ENCODE data around the gene ELOVL2.
"Not testable (repeated sequence)": the region's sequence is repeated elsewhere in the genome, so short reads cannot be mapped to it uniquely, and the experiment has no call there.

Gene ELOVL2

GRCh38 chr6:11043961-11044711 lies at the start of gene ELOVL2:
Gene ELOVL2, minus strand, starts transcription at chr6:11044305. Its CDS starts 75 bp downstream, at chr6:11044230.
- peak within 1 kb of the TSS; percentile 62 to 91 (median 79); a peak in 21 of 22 replicates for H3K9ac ChIP-seq
- H3K36me3 ChIP-seq, result no peaks in the 10 kb centered on the region
- H4K20me1 ChIP-seq, result 0 out of 22 replicates have a peak, but pooled peaks cover 0 to 5% (median 0%) of the 10 kb centered on the region in 11 experiments
- H3K4me1 ChIP-seq, result peaks cover 11 to 36% (median 24%) of the 10 kb centered on the region in 10 experiments
- peak within 1 kb of the TSS; percentile 68 to 94 (median 88) for H3K4me3 ChIP-seq
- H3K4me2 ChIP-seq, result peak within 1 kb of the TSS; percentile 73 to 99 (median 93)
- peak within 1 kb of the TSS in 8 of 11 experiments; percentile 62 to 84 (median 80); a peak in 17 of 22 replicates for H3K27ac ChIP-seq
- no peaks in the 10 kb centered on the region for H3K9me3 ChIP-seq (replicated peaks in 1 of 11)
- peaks cover 0 to 27% (median 0%) of the 10 kb centered on the region in 11 experiments; a peak in 8 of 22 replicates for H3K27me3 ChIP-seq
- no peak for TF ChIP-seq Cebpa-rat (IDR thresholded peaks at IDR 0.05)

- H3K4me1 ChIP-seq, result peaks cover 25 to 37% (median 36%) of the 10 kb centered on the region in 10 experiments
- H3K9me3 ChIP-seq (replicated peaks in 1 of 11), result peaks cover 0 to 2% (median 0%) of the 10 kb centered on the region in 11 experiments; a peak in 2 of 22 replicates
- H4K20me1 ChIP-seq, result peaks cover 0 to 35% (median 13%) of the 10 kb centered on the region in 11 experiments; a peak in 10 of 22 replicates
- H3K9ac ChIP-seq, result peak overlapping the region; percentile 90 to 97 (median 95)
- H3K27me3 ChIP-seq, result no peaks in the 10 kb centered on the region
- H3K4me2 ChIP-seq, result peak overlapping the region; percentile 67 to 93 (median 85)
- H3K4me3 ChIP-seq, result peak overlapping the region; percentile 73 to 94 (median 80)
- H3K27ac ChIP-seq, result peak overlapping the region; percentile 90 to 98 (median 96)
- no peak for TF ChIP-seq Cebpa-rat (IDR thresholded peaks at IDR 0.05)
- H3K36me3 ChIP-seq, result peaks cover 5 to 21% (median 15%) of the 10 kb centered on the region in 11 experiments; a peak in 16 of 22 replicates
These were observed 49.2 kb upstream of the ELOVL2 start for GRCh38 chr6:11093376-11093625.

- peaks cover 5 to 17% (median 12%) of the 10 kb centered on the region in 11 experiments; a peak in 16 of 22 replicates for H3K36me3 ChIP-seq
These were observed 48.7 kb upstream of the ELOVL2 start for GRCh38 chr6:11092668-11093375.

DNA sequence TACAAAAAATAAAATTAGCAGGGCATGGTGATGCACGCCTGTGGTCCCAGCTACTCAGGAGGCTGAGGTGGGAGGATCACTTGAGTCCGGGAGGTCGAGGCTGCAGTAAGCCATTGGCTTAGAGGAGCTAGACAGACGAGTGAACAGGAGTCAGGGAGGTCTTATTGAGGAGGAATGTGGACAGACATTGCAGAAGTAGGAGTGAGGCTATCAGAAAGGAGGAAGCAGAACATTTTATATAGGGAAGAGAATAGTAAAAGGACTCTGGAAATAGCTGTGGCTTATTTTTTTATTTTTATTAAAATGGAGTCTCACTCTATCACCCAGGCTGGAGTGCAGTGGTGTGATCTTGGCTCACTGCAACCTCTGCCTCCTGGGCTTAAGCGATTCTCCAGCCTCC lies 47.0 kb upstream of the ELOVL2 start:
- H3K36me3 ChIP-seq, H3K9ac ChIP-seq, H3K27me3 ChIP-seq, H3K4me3 ChIP-seq, H3K27ac ChIP-seq: not testable (repeated sequence)
- Histone ChIP-seq H3K4me2 (peak overlapping the region in 3 of 11 experiments; percentile 3 to 50 (median 34); a peak in 5 of 22 replicates), H4K20me1 (peaks cover 0 to 14% (median 10%) of the 10 kb centered on the region in 11 experiments; a peak in 9 of 22 replicates), H3K4me1 (peaks cover 22 to 34% (median 32%) of the 10 kb centered on the region in 10 experiments), H3K9me3 (replicated peaks in 1 of 11) (peaks cover 6 to 15% (median 9%) of the 10 kb centered on the region in 11 experiments; a peak in 16 of 22 replicates)

More at GRCh38 chr6:11092668-11093375, 48.7 kb upstream of the ELOVL2 start:
- peak overlapping the region; percentile 90 to 97 (median 95) for H3K9ac ChIP-seq
- TF ChIP-seq Cebpa-rat (IDR thresholded peaks at IDR 0.05), result no peak
- peak overlapping the region; percentile 73 to 94 (median 80) for H3K4me3 ChIP-seq
- H4K20me1 ChIP-seq, result peaks cover 0 to 31% (median 13%) of the 10 kb centered on the region in 11 experiments; a peak in 10 of 22 replicates
- H3K9me3 ChIP-seq (replicated peaks in 1 of 11), result peaks cover 0 to 5% (median 0%) of the 10 kb centered on the region in 11 experiments; a peak in 2 of 22 replicates
- peaks cover 25 to 37% (median 36%) of the 10 kb centered on the region in 10 experiments for H3K4me1 ChIP-seq
- no peaks in the 10 kb centered on the region for H3K27me3 ChIP-seq
- peak overlapping the region; percentile 67 to 93 (median 85) for H3K4me2 ChIP-seq
- H3K27ac ChIP-seq, result peak overlapping the region; percentile 90 to 98 (median 96)

GRCh38 chr6:11089695-11090094 lies 45.6 kb upstream of the ELOVL2 start:
- H3K9me3 ChIP-seq (replicated peaks in 1 of 11), result peaks cover 6 to 15% (median 9%) of the 10 kb centered on the region in 11 experiments; a peak in 16 of 22 replicates
- H3K36me3 ChIP-seq, result no peaks in the 10 kb centered on the region
- H3K27me3 ChIP-seq, result no peaks in the 10 kb centered on the region
- H3K4me2 ChIP-seq, result no peak overlapping the region
- H3K4me3 ChIP-seq, result no peak overlapping the region
- TF ChIP-seq Cebpa-rat (IDR thresholded peaks at IDR 0.05), result no peak
- peaks cover 0 to 3% (median 0%) of the 10 kb centered on the region in 11 experiments; a peak in 2 of 22 replicates for H4K20me1 ChIP-seq
- no peak overlapping the region for H3K9ac ChIP-seq
- peaks cover 8 to 21% (median 17%) of the 10 kb centered on the region in 10 experiments for H3K4me1 ChIP-seq
- H3K27ac ChIP-seq, result no peak overlapping the region

DNA sequence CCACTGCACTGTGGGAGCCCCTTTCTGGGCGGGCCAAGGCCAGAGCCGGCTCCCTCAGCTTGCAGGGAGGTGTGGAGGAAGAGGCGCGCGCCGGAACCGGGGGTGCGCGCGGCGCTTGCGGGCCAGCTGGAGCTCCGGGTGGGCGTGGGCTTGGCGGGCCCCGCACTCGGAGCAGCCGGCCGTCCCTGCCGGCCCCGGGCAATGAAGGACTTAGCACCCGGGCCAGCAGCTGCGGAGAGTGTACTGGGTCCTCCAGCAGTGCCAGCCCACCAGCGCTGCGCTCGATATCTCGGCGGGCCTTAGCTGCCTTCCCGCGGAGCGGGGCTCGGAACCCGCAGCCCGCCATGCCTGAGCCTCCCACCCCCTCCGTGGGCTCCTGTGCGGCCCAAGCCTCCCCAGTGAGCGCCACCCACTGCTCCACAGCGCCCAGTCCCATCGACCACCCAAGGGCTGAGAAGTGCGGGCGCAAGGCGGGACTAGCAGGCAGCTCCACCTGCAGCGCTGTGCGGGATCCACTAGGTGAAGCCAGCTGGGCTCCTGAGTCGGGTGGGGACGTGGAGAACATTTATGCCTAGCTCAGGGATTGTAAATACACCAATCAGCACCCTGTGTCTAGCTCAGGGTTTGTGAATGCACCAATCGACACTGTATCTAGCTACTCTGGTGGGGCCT lies 43.2 kb upstream of the ELOVL2 start:
- not testable (repeated sequence) for H3K27me3 ChIP-seq, H3K4me3 ChIP-seq, H3K4me2 ChIP-seq, H3K36me3 ChIP-seq, H4K20me1 ChIP-seq, H3K9ac ChIP-seq, H3K27ac ChIP-seq
- H3K4me1 ChIP-seq, result peaks cover 0 to 13% (median 10%) of the 10 kb centered on the region in 10 experiments; a peak in 14 of 20 replicates
- peaks cover 6 to 15% (median 9%) of the 10 kb centered on the region in 11 experiments; a peak in 16 of 22 replicates for H3K9me3 ChIP-seq (replicated peaks in 1 of 11)

DNA sequence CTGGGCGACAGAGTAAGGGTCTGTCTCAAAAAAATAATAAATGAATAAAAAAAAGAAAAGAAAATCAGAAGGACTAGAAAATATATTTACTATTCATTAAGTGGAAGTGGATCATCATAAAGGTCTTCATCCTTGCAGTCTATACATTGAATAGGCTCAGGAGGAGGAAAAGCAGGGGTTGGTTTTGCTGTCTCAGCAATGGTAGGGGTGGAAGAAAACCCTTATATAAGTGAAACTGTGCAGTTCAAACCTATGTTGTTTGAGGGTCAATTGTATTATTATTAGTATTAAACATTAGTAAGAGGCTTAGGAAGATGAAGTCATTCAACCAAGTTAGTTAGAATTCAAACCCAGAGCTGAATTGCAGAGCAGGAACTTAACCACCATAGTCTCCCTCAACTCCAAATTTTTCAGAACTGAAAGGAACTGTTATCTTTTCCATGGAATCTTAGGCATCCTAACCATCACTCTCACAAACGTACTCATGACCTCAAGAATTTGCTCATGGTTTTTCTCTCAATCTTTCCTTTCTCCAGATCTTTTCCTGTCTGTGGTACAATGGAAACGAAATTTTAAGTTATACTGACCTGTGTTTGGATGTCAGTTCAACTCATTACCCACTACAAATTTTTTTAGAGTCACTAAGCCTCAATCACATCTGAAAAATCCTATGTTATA lies 41.8 kb upstream of the ELOVL2 start:
- Histone ChIP-seq H4K20me1 (no peaks in the 10 kb centered on the region), H3K27ac (no peak overlapping the region), H3K27me3 (no peaks in the 10 kb centered on the region), H3K4me2 (no peak overlapping the region), H3K9me3 (replicated peaks in 1 of 11) (peaks cover 6 to 15% (median 9%) of the 10 kb centered on the region in 11 experiments; a peak in 16 of 22 replicates), H3K36me3 (no peaks in the 10 kb centered on the region), H3K9ac (no peak overlapping the region), H3K4me3 (no peak overlapping the region), H3K4me1 (peaks cover 0 to 1% (median 0%) of the 10 kb centered on the region in 10 experiments; a peak in 3 of 20 replicates)
- no peak for TF ChIP-seq Cebpa-rat (IDR thresholded peaks at IDR 0.05)

DNA sequence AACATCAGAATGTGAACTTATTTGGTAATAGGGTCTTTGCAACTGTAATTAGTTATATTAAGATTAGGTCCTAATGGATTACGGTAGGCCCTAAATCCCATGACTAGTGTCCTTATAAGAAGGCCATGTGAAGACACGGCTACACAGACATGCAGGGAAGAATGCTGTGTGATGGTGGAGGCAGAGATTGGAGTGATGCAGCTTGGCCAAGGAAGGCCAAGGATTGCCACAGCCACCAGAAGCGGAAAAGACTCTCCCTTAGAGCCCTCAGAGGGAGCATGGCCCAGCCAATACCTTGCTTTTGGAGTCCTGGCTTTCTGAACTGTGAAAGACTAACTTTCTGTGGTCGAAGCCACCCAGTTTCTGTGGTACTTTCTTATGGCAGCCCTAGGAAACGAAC lies 39.9 kb upstream of the ELOVL2 start:
- Histone ChIP-seq H3K9ac (no peak overlapping the region), H4K20me1 (no peaks in the 10 kb centered on the region), H3K4me2 (no peak overlapping the region), H3K27ac (no peak overlapping the region), H3K36me3 (no peaks in the 10 kb centered on the region), H3K4me1 (no peaks in the 10 kb centered on the region), H3K9me3 (replicated peaks in 1 of 11) (peaks cover 6 to 15% (median 9%) of the 10 kb centered on the region in 11 experiments; a peak in 16 of 22 replicates), H3K4me3 (no peak overlapping the region), H3K27me3 (no peaks in the 10 kb centered on the region)
- no peak for TF ChIP-seq Cebpa-rat (IDR thresholded peaks at IDR 0.05)

Measured in BLaER1 treated with 17β-estradiol and CSF1 and Interleukin-3, amounts not matched to agents 10 nM and 100 nM (cell line).